Gastrocnemius medialis (tissue), 4 donors: ENCODE measurements around the gene RPS6KL1. TPM values are rescaled to one million over a fixed set of nuclear protein-coding genes. Genes with fewer than 3 reads are reported as not detected.

ENCODE experiments used
- ATAC-seq, 2 donors: fragments of 150-250 bp; one replicate each; pipeline ENCODE4 v1.9.1; 2016
- DNase-seq, 2 donors: peaks; one replicate each; pipeline ENCODE4 v3.0.0-alpha.2; 2019
- H3K27ac ChIP-seq, 4 donors: fragments of 200-600 bp; sonication (generic); 1 replicate in 1 of 4; 2 replicates in 3 of 4; pipeline ENCODE4 v1.5.1; 2016 to 2018; ENCODE audit warnings: mild to moderate bottlenecking in 2 of 4, moderate library complexity in 1 of 4
- H3K27me3 ChIP-seq, 3 donors: fragments of 200-600 bp; sonication (generic) in 2 of 3; 1 replicate in 1 of 3; 2 replicates in 2 of 3; pipeline versions ENCODE4 v1.5.1 to v1.6.0; 2016 to 2019; ENCODE audit warnings: mild to moderate bottlenecking in 1 of 3, moderate library complexity in 1 of 3
- H3K36me3 ChIP-seq, 2 donors: fragments of 200-600 bp; sonication (generic) in 1 of 2; one replicate each; pipeline ENCODE4 v1.5.1; 2017 to 2018
- H3K4me1 ChIP-seq, 2 donors: fragments of 200-600 bp; sonication (generic) in 1 of 2; one replicate each; pipeline ENCODE4 v1.5.1; 2016 to 2017; ENCODE audit warnings: mild to moderate bottlenecking in 2 of 2
- H3K4me3 ChIP-seq, 4 donors: fragments of 200-600 bp; sonication (generic) in 3 of 4; 1 replicate in 1 of 4; 2 replicates in 3 of 4; pipeline ENCODE4 v1.5.1; 2016 to 2019; ENCODE audit warnings: mild to moderate bottlenecking in 2 of 4
- H3K9me3 ChIP-seq, 3 donors: fragments of 200-600 bp; sonication (generic) in 2 of 3; 1 replicate in 1 of 3; 2 replicates in 2 of 3; pipeline ENCODE4 v1.5.1; 2016 to 2019
- CTCF ChIP-seq, 5 experiments: fragments of 450-650 bp in 3 of 5; fragments of 200-600 bp in 2 of 5; sonication (generic) in 2 of 5; IDR thresholded peaks in 4 of 5; conservative IDR thresholded peaks in 1 of 5; 1 replicate in 4 of 5; 2 replicates in 1 of 5; pipeline ENCODE4 v1.5.1; 2016 to 2019; ENCODE audit warnings: antibody characterized with exemption in 5 of 5, mild to moderate bottlenecking in 3 of 5, moderate library complexity in 3 of 5
- POLR2A ChIP-seq, 2 donors: fragments of 450-650 bp; IDR thresholded peaks; one replicate each; pipeline ENCODE4 v1.6.1; 2017; ENCODE audit warnings: antibody characterized with exemption in 2 of 2, mild to moderate bottlenecking in 2 of 2, moderate library complexity in 2 of 2
- in situ Hi-C, 4 donors: fragments of 200-750 bp; cut with MboI; loops; one replicate each; pipeline versions ENCODE4 v1.15.0 to v1.8.0; 2017; ENCODE audit warnings: low sequenced_read_pairs in 4 of 4
- intact Hi-C: fragments of 100-400 bp; cut with DNase I; formaldehyde crosslinking; loops from one replicate; pipeline ENCODE4 v1.15.1; 2023; ENCODE audit warnings: low total_unique reads
- total RNA-seq, 4 donors: library from RNA; depleted of rRNA; stranded (reverse); fragments of >200 nt; gene quantifications; one replicate each; pipeline versions ENCODE4 v1.1.0 to v1.2.3, GENCODE V29; 2016

Gene RPS6KL1
- total RNA-seq, 4 donors from 2014 or later: 11.7 to 34.4 (median 18.7) TPM

DNA sequence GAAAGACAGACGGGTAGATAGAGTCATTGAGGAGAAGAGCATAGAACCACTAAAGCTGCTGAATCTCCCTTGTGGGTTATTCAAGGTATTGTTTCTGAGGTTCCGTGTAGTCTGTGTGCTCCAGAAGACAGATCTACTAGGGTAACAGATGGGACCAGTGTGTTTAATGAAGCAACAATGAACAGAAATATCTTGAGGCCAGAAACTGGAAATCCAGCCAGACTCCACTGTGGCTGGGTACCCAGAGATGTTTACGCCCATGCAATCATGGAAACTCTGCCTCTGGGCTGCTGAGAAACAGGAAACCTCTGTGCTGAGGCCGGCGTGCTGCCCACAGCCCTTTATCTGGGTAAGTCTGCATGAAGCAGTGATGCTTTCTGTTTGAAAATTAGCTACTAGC is 55.4 kb downstream of the RPS6KL1 start:
- DNase-seq: no peak
- intact Hi-C loops (loop anchor here (2.0 kb wide), 1 partner anchor 25 kb away; no protein-coding TSS in a partner anchor), in situ Hi-C loops (no loop called here)
- Histone ChIP-seq H3K4me1 (no peaks in the 10 kb centered on the region), H3K4me3 (no peak overlapping the region), H3K27ac (no peak overlapping the region), H3K27me3 (no peaks in the 10 kb centered on the region), H3K36me3 (no peaks in the 10 kb centered on the region), H3K9me3 (no peaks in the 10 kb centered on the region)
- no peak for ATAC-seq
- TF ChIP-seq CTCF (IDR thresholded peaks at IDR 0.05 in 4 of 5, conservative IDR thresholded peaks at IDR 0.05 in 1 of 5) (no peak), POLR2A (IDR thresholded peaks at IDR 0.05) (no peak)

GRCh38 chr14:74866708-74867389 is 56.2 kb downstream of the RPS6KL1 start:
- intact Hi-C loops: loop anchor here (2.0 kb wide), 1 partner anchor 26 kb away; no protein-coding TSS in a partner anchor
- no peak for DNase-seq
- no peaks in the 10 kb centered on the region for H3K4me1 ChIP-seq
- in situ Hi-C loops: no loop called here
- H3K9me3 ChIP-seq: no peaks in the 10 kb centered on the region
- no peak for TF ChIP-seq POLR2A (IDR thresholded peaks at IDR 0.05)
- no peak for TF ChIP-seq CTCF (IDR thresholded peaks at IDR 0.05 in 4 of 5, conservative IDR thresholded peaks at IDR 0.05 in 1 of 5)
- no peak for ATAC-seq
- no peak overlapping the region for H3K4me3 ChIP-seq
- H3K27me3 ChIP-seq: no peaks in the 10 kb centered on the region
- no peaks in the 10 kb centered on the region for H3K36me3 ChIP-seq
- no peak overlapping the region for H3K27ac ChIP-seq

- H3K4me1 ChIP-seq: peaks cover 6 to 9% of the 10 kb centered on the region in 2 donors
- intact Hi-C loops: no loop called here
- no peak overlapping the region for H3K4me3 ChIP-seq
- in situ Hi-C loops: no loop called here
- H3K27me3 ChIP-seq: no peaks in the 10 kb centered on the region
- no peaks in the 10 kb centered on the region for H3K36me3 ChIP-seq
- ATAC-seq (no peak), DNase-seq (no peak)
- TF ChIP-seq POLR2A (IDR thresholded peaks at IDR 0.05): no peak
- no peak for TF ChIP-seq CTCF (IDR thresholded peaks at IDR 0.05 in 4 of 5, conservative IDR thresholded peaks at IDR 0.05 in 1 of 5)
- H3K27ac ChIP-seq: no peak overlapping the region
- H3K9me3 ChIP-seq: no peaks in the 10 kb centered on the region
Measured at GRCh38 chr14:74865156-74865555, 57.9 kb downstream of the RPS6KL1 start.

GRCh38 chr14:74864198-74864597 is 58.9 kb downstream of the RPS6KL1 start:
- H3K4me3 ChIP-seq: no peak overlapping the region
- intact Hi-C loops: no loop called here
- no peaks in the 10 kb centered on the region for H3K27me3 ChIP-seq
- H3K9me3 ChIP-seq: no peaks in the 10 kb centered on the region
- H3K4me1 ChIP-seq: peaks cover 6 to 9% of the 10 kb centered on the region in 2 donors
- DNase-seq (no peak), ATAC-seq (no peak)
- no peaks in the 10 kb centered on the region for H3K36me3 ChIP-seq
- in situ Hi-C loops: loop anchor here in 2 of 4 donors (5.0 kb wide), 2 partner anchors 33 to 38 kb away; no protein-coding TSS in a partner anchor
- H3K27ac ChIP-seq: no peak overlapping the region
- no peak for TF ChIP-seq CTCF (IDR thresholded peaks at IDR 0.05 in 4 of 5, conservative IDR thresholded peaks at IDR 0.05 in 1 of 5)
- TF ChIP-seq POLR2A (IDR thresholded peaks at IDR 0.05): no peak
